Measurements from ENCODE around the gene CDHR2.

DNA sequence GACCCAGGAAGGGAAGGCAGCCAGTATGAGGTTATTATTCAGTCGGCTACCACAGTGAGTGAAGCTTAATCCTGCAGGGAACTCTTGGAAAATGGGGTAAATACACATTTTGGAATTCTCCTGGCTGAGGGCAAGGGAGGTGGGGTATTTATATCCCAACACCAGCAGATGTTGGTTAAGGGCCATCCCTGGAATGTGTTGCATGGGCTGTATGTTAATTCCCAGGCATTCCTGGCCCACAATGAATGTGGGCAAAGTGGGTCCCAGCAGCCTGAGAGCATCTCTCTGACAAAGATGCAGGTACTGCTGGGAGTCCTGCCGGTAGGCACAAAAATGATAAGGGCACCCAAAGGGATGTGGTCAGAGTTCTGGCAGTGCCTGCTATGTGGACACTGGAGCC lies 63.7 kb downstream of the CDHR2 start:
- no peak for TF ChIP-seq POLR2A (IDR thresholded peaks at IDR 0.05)
- no peak for TF ChIP-seq EP300 (IDR thresholded peaks at IDR 0.05)
- TF ChIP-seq, protein P1, sequence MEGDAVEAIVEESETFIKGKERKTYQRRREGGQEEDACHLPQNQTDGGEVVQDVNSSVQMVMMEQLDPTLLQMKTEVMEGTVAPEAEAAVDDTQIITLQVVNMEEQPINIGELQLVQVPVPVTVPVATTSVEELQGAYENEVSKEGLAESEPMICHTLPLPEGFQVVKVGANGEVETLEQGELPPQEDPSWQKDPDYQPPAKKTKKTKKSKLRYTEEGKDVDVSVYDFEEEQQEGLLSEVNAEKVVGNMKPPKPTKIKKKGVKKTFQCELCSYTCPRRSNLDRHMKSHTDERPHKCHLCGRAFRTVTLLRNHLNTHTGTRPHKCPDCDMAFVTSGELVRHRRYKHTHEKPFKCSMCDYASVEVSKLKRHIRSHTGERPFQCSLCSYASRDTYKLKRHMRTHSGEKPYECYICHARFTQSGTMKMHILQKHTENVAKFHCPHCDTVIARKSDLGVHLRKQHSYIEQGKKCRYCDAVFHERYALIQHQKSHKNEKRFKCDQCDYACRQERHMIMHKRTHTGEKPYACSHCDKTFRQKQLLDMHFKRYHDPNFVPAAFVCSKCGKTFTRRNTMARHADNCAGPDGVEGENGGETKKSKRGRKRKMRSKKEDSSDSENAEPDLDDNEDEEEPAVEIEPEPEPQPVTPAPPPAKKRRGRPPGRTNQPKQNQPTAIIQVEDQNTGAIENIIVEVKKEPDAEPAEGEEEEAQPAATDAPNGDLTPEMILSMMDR (IDR thresholded peaks at IDR 0.05): no peak

All from tibial nerve (tissue), 4 donors.